T-helper 1 cell treated with Interleukin-12 subunit alpha and Interleukin-12 subunit beta and Interleukin-4 antibody, amounts not matched to agents 30 ng/mL and 1 ng/mL, for 36 hours (primary cell): ENCODE measurements around the gene OPTN. TPM values are rescaled to one million over a fixed set of nuclear protein-coding genes. Genes with fewer than 3 reads are reported as not detected.
"Not testable (repeated sequence)": the region's sequence is repeated elsewhere in the genome, so short reads cannot be mapped to it uniquely, and the experiment has no call there.

Experiments
- intact Hi-C: fragments of 100-400 bp; cut with micrococcal nuclease; formaldehyde crosslinking; loops from one replicate; pipeline ENCODE4 v1.15.1; 2024
- total RNA-seq: library from RNA; stranded (reverse); gene quantifications from 2 replicates; pipeline ENCODE4 v1.2.3, GENCODE V29; 2022

Gene OPTN
- total RNA-seq = 155 and 166 TPM in 2 replicates

- intact Hi-C loops = loop anchor here (1.0 to 5.0 kb wide), 16 partner anchors 8 to 1058 kb away; partner anchors contain the start of genes CAMK1D, CDC123, DHTKD1 and MCM10
Observed at GRCh38 chr10:13099666-13100348, at the start of gene OPTN. Gene OPTN (plus strand): TSS chr10:13100163. CDS start chr10:13109123, 8,960 bp downstream.

- intact Hi-C loops = no loop called here
Observed at GRCh38 chr10:13051126-13051694, 48.8 kb upstream of the OPTN start.

GRCh38 chr10:13053208-13053607 lies 46.8 kb upstream of the OPTN start:
- intact Hi-C loops = not testable (repeated sequence)

- intact Hi-C loops = no loop called here
Observed at GRCh38 chr10:13053794-13054462, 46.0 kb upstream of the OPTN start.

GRCh38 chr10:13054844-13055243 lies 45.1 kb upstream of the OPTN start:
- intact Hi-C loops = no loop called here

- intact Hi-C loops = no loop called here
Observed at GRCh38 chr10:13056456-13057077, 43.4 kb upstream of the OPTN start.

GRCh38 chr10:13062803-13063202 lies 37.2 kb upstream of the OPTN start:
- intact Hi-C loops = no loop called here

- intact Hi-C loops = no loop called here
Observed at GRCh38 chr10:13066527-13066926, 33.4 kb upstream of the OPTN start.

- intact Hi-C loops = no loop called here
Observed at GRCh38 chr10:13067431-13067830, 32.5 kb upstream of the OPTN start.

- intact Hi-C loops = no loop called here
Observed at GRCh38 chr10:13068071-13068470, 31.9 kb upstream of the OPTN start.

- intact Hi-C loops = no loop called here
Observed at GRCh38 chr10:13068484-13068883, 31.5 kb upstream of the OPTN start.

GRCh38 chr10:13072339-13072738 lies 27.6 kb upstream of the OPTN start:
- intact Hi-C loops = loop anchor here (10.0 kb wide), 1 partner anchor 1288 kb away; no protein-coding TSS in a partner anchor

GRCh38 chr10:13074563-13075451 lies 25.2 kb upstream of the OPTN start:
- intact Hi-C loops = loop anchor here (1.0 to 10.0 kb wide), 2 partner anchors 293 to 1290 kb away; no protein-coding TSS in a partner anchor

- intact Hi-C loops = loop anchor here (10.0 kb wide), 1 partner anchor 1294 kb away; no protein-coding TSS in a partner anchor
Observed at GRCh38 chr10:13078912-13079775, 20.8 kb upstream of the OPTN start.

GRCh38 chr10:13079776-13080050 lies 20.2 kb upstream of the OPTN start:
- intact Hi-C loops = loop anchor here (10.0 kb wide), 1 partner anchor 1295 kb away; no protein-coding TSS in a partner anchor

GRCh38 chr10:13080643-13081042 lies 19.3 kb upstream of the OPTN start:
- intact Hi-C loops = no loop called here

- intact Hi-C loops = not testable (repeated sequence)
Observed at GRCh38 chr10:13083700-13084099, 16.3 kb upstream of the OPTN start.

GRCh38 chr10:13086056-13086455 lies 13.9 kb upstream of the OPTN start:
- intact Hi-C loops = no loop called here

GRCh38 chr10:13087601-13087985 lies 12.4 kb upstream of the OPTN start:
- intact Hi-C loops = loop anchor here (1.0 kb wide), 1 partner anchor 43 kb away; no protein-coding TSS in a partner anchor
